UCSD-AML1 (cell line): ENCODE results near the gene DGKI.

Source experiments
- DNase-seq: peaks from one replicate; lab custom pipeline; 2025; ENCODE audit not compliant: unreplicated experiment; lab: John Stamatoyannopoulos, UW

DGKI gene

DNA sequence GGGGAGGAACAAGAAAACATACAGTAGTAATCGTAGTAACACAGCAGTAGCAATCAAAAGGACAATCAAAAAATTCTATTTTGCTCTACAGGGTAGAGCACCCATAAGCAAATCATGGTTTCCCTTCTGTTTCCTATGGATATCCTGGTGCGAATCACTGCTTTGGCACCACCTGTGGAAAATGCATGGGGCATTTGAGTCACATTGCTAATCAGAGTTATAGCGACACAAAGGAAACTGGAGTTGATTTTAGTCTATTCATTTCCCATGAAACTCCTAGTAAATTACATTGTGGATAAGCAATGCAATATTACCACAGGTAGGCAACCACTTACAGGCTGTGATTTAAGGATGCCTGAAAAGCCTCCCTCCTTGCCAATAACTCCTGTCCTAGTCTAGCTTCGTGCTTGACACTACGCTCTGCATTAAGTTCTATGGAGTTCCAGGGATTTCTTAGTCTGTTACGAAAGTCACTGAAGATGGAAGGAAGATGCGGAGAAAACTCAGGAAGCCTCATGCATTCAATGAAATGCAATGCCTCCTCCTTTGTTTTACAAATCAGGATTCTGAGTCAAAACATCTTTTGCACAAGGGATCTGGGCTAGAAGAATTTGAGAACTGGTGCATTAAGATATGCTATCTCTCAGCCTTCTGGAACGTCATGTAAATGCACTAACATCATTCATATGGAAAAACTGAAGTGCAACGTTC, 188.4 kb downstream of the DGKI start:
- no peak for DNase-seq

DNA sequence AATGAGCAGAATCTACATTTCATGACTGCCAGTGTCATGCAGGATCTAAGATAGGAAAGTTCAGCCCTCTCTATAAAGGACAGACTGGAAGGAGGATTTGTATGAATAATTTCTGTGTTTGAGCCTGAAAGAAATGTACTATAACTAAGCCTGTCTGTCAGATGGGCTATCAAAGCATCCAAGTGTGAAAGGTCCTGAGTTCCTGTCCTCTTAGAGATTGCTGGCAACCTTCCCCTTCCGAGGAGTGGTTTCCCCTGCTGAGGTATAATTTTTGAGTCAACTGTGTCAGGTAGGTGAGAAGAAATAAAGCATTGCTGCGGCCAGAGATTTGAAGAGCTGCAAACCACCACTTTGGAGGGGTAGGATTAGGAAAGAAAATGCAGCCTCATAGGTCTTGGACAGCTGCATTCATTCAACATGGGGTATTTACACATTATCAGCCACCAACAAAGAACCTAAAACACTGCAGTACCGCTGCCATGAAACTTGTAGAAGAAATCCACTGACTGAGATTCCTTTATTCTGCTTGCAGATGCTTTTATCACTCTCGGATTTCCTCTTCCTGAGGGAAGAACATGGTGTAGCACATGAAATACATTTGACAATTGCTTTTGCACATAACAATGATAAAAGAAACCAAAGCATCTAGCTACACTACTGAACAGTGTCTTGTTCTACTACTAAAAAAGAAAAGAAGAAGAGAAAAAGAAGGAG, 189.1 kb downstream of the DGKI start:
- no peak for DNase-seq

DNA sequence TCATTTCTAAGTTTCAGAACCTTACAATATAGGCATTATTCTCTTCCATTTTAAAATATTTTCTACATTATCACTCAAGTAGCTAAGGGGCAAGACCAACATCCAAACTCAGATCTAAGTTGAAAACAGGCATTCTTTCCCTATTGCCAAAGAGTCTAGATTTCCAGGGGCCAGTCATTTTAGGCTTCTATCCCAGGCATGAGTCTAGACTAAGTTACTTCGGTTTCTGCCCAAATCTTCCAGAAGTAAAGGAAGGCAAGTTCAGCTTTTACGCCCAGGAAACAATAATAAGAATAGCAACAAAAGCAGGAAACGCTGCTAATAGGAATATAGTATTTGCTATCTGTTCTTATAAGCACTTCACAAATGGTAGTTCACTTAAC, 189.9 kb downstream of the DGKI start:
- no peak for DNase-seq

DNA sequence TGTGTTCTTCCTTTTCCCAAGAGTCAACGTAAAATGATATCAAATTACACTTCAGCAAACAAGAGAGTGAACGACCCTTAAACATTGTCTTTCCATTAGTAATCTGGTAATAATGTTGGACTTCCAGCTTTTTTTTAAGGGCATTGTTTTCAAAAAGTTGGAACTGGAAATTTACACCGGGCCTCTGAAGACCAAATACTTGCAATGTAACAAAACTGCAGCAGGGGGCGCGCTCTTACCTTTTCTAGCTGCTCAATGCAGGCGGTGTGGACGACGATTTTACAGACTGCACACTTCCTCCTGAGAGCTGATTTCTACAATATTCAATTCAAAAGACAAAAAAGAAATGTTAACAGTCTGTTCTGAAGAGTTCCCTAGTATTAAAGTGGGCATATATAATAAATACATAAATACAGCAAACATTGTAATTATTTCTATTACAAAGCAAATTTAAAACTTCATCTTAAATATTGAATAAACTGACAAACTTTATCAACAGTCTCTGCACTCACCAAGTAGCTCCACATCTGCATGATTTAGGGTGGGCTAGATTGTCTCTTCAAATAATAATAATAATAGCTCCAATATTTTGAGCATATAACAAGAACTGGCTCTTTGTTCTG, 190.4 kb downstream of the DGKI start:
- DNase-seq: peak; percentile 32

DNA sequence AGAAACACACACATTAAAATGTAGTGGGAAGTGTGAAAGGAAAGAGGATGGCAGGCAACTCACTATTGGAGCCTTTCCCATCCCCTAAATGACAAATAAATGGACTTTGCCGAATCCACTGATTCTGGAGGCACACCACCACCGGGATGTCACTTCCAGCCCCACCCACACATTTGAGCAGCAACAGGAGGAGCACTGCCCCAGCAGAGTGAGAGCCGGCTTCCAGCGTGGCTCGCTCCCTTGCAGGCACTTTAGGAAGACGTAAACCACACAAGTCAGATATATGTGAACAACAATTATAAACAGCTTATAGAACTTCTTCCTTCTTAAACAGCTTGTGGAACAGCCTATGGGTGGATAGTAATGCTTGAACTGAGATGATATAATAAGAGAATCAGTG, 191.0 kb downstream of the DGKI start:
- DNase-seq: no peak

DNA sequence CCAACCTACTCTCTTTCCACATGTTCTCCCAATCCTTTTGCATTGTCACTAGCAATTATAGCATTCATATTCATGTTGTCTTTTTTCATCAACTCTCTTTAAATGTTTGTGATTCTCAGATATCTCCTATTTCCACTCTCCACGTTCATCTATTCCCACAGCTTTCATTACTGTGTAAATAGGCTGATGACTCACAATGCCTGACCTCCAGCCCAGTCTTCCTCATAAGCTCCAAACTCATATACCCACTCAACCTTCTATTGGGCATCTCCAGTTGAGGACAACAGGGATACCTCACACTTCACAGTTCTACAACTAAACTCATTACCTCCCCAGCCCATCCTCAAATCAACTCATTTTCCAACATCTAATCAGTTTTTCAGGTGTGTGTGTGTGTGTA, 194.1 kb downstream of the DGKI start:
- no peak for DNase-seq

DNA sequence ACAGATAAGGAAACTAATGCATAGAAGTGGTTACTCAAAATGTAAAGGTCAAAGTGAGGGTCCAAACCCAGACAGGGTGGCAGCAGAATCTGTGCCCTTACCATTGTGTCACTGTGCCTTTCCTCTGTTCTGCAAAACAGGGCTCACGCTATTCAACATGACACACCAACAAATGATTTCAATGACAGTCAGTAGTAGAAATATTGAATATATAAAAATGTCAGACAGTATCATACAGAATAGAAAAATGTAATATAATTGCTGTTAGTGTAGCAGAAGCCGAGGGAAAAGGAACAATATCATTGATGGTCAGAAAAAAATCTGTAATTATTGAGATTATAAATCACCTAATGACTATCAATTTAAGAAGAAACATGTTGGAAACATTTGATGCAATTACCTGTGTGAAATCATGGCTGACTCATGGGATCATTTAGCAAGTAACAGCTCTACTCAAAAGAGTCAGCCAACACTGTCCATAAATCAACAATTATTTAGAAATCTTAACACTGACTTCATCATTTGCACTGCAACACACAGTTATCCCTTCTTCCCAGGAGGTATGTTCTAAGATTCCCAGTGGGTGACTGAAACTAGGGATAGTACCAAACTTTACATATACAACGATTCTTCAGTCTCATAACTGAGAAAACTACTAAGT, 198.7 kb downstream of the DGKI start:
- DNase-seq: no peak

DNA sequence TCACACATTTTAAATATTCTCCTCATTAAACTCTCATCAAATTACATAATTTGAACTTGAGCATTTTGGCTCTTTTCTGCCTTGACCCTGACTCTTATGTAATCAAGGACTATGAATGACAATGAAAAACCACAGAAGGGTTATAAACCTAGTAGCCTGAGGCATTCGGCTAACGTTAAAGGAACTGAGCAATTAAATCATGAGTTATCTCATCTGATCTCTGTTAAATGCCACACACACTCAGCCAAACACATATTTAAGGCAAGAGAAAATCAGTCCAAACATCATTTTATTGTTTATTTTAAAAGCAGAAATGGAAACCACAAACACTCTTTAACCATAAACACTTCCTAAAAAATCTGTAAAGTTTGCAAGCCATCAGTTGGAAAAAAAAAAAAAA, 204.3 kb downstream of the DGKI start:
- no peak for DNase-seq

DNA sequence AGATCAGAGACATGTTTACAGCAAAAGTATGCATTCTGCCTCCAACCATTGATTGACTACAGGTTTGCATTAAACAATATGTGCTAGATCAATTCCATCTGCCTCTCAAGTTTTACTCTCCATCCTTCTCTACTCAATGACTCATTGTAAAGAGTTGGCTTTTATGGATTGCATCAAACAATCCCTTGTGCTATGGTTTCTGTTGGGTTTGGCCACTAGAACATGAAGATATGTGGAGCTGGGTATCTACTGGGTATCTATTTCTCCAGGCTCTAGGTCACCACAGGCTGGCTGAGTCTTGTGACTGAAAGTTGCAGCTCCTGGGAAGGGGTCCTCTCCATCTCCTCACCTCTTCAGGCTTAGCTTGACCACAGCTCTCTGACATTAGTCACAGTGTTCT, 204.7 kb downstream of the DGKI start:
- no peak for DNase-seq

DNA sequence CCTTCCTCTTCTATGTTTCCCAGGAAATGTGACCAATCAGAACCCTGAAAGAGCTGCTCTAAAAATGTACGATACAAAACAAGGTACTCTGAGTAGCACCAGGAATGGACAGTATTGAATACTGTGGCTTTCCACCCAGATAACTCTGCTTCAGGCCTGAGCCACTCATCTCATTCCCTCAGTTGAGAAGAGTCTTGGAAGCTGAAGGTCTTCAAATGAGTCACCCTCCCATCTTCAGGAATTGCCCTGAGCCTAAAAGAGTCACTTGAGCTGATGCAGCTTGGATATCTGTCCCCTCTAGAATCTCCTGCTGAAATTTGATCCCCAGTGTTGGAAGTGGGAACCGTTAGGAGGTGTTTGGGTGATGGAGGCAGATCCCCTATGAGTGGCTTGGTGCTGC, 210.4 kb downstream of the DGKI start:
- no peak for DNase-seq

DNA sequence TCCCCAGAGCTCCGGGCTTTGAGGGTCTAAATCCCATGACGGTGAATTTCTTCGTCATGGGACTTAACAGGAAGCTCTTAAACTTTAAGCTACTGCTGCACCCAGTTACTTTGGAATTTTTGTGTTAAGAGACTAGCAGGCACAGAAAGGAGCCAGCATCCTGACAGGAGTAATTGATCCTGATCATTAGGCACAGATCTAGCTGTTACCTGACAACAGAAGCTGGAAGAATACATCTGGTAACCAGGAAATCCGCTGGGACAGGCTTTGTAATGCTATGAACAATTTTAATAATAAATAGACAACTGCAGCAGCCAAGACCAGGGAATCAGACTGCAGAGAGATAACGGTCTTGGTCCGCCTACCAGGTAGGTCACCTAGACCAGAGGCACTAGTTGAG, 210.9 kb downstream of the DGKI start:
- no peak for DNase-seq

DNA sequence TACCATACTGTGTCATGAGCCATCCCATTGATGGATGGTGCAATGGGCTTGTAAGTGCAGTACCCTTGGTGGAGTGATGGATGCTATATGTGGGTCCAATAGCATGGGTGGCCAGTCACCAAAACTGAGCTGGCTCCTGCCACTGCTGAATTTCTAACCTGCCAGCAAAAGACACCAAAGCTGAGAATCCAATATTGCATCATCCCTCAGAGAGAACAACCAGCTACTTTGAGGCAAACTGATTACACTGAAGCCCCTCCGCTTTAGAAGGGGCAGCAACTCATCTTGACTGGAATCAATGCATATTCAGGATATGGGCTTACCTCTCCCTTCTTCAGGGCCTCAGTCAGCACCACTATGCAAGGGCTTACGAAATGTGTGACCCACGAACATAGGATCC, 211.6 kb downstream of the DGKI start:
- no peak for DNase-seq

DNA sequence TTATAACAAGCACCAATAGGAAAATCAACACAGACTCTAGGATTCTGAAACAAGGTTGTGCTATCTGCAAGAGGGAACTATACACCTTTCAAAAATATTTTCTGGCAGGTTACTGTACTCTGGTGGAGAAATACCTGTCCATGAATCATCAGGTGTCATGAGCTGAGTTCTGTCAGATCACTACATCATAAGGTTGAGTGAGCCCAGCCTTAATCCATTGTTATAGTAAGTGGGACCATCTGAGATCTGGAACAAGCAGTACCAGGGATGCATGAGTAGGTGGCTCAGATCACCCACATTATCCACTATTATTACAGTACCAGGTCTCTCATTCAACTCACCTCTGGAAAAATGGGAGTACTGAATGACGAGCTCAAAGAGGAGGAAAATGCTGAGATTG, 212.4 kb downstream of the DGKI start:
- DNase-seq: no peak

DNA sequence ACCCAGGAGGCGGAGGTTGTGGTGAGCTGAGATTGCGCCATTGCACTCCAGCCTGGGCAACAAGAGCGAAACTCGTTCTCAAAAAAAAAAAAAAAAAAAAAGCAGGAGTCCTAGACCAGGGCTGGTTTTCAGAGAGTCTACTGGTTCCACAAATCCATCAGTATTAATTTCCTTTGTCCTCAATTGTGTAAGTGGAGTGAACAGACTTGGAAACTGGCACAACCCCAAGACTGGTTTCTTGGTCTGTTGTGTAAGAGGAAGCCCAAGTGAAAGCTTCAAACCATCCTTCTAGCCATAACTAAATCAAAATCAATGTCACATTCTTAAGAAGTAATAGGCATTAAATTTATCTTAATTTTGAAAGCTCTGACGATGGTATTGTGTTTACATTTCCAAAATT, 213.6 kb downstream of the DGKI start:
- DNase-seq: no peak

DNA sequence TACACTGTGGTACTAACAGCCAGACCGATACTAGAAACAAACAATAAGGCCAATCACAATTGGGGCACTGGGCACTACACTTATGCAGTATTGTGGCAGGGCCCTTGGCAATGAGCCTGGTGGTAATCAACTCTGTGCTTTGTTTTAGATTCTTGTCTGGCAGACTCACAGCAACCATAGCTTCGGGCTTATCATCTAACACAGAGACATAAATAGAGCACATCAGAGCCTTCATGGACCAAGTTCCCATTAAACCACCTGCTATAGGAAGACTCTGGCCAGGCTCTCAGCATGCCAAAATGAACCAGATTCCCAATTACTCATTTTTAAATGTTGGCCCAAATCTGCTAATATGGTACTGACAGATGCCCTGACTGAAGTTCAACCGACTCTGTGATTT, 218.6 kb downstream of the DGKI start:
- DNase-seq: no peak

DNA sequence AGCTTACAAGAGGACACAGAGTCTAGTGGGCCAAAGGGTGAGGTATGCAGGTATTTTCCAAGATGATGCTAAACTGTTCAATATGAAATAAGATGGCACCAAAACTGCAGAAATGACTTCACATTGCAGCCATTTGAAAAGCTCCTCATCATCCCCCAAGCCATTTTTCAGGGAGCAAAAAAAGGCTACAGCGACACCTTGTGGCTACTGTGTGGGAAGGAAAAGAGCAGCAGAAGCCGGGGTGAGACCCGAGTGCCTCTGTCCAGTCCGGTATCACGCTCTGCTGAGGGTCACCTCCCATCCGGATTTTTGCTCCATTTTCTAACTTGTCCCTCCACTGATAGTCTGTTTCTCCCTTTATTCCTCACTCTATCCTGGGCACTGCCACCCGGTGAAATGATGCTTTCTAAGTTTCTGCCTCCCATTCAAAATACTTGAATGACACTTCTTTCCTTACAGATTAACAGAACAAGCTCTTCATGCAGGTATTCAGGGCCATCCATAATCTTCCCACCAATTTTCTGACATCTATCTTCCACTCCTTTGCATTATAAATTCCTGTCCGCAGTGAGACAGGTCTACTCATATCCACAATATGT, 220.2 kb downstream of the DGKI start:
- DNase-seq: peak; percentile 12

DNA sequence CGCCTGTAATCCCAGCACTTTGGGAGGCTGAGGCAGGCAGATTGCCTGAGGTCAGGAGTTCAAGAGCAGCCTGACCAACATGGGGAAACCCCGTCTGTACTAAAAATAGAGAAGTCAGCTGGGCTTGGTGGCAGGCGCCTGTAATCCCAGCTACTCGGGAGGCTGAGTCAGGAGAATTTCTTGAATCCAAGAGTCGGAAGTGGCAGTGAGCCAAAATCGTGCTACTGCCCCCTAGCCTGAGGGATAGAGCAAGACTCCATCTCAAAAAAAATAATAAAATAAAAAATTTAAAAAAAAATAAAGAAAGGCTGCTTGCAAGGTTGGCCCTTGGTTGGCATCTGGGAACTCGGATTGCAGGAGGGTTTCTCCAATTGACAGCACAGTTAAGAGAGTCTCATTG, 221.6 kb downstream of the DGKI start:
- DNase-seq: no peak

DNA sequence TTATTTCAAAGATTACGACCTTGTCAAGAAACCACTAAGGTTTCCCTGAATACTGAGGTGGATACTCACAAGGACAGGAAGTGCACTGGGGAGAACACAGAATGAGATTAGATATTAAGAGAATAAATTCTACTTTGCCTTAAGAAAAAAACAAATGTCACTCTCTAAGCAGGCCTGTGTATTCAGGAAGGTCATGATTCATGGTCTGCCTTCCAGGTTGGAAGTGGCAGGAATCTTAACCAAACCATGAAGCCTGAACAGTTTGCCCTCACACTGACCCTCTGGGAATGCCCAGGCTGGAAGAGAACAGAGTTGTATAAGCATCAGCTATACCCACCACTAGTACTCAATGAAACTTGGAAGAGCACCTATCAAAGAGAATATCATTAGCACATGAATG, 227.6 kb downstream of the DGKI start:
- DNase-seq: no peak

DNA sequence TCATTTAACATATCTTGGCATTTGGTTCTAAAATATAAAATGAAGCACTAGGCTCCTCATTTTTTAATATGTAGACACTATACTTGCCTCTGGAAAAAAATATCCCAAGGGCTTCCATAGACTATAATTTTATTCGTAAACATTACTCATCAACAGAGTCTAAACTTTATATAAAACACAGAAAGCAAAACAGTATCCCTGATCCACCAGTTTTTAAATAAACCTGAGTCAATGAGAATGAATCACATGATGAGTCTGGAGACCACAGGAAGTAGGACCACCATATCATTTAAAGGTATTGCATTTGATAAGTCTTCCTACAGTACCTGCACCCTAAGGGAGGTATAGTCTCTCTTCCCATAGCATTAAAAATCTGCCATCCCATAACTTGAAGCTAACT, 228.0 kb downstream of the DGKI start:
- no peak for DNase-seq

DNA sequence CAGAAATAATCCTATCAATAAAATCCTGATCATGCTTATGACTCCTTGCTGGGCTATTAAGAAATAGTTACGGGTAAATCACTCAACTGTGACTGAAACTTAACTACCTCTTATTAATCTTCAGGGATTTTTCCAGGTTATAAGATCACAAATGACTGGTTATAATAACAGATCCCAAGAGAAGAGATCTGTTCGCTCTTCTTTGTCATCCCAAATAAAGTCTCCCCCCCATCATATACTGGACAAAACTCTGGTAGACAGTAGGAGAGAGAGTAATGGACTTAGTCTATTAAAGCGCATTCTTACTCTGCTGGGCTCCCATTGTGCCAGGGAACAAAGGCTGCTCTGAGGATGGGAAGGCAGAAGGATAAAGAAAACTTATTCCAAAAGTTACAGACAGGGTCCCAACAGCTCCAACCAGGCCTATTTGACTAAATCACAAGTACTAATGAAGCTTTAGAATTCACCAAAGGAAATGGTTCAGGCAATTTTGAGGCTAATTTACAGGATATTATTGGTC, 233.7 kb downstream of the DGKI start:
- no peak for DNase-seq

DNA sequence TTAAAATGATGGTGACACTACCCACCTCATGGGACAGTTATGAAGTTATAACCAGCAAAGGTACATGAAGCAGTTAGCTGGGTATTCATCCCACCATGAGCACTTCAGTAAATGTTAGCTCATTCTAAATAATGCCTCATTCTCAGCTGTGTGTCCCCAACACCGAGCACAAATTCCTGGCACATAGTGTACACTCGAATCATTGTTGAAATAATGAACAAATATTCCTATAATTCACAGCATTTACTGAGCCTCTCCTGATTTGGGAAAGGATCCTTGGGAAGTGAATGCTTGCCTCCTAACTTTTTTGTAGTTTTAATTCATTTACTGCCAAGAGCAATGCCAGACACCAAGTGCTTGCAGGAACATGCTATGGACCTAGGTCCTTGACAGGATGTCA, 235.2 kb downstream of the DGKI start:
- DNase-seq: no peak
